HL-60 (cell line): ENCODE data around the gene CETN2.

ENCODE experiments used
- CTCF ChIP-seq: IDR thresholded peaks from one replicate; pipeline ENCODE4 v1.5.1; 2011; ENCODE audit warnings: low read length, control low read depth, inconsistent platforms; ENCODE audit not compliant: insufficient read depth
- GABPA ChIP-seq: IDR thresholded peaks from 2 replicates; pipeline ENCODE4 v1.6.1; 2012; ENCODE audit warnings: low read depth
- POLR2AphosphoS5 ChIP-seq: IDR thresholded peaks from 2 replicates; pipeline ENCODE4 v1.6.1; 2012; ENCODE audit warnings: low read depth
- REST ChIP-seq: IDR thresholded peaks from 2 replicates; pipeline ENCODE4 v1.6.1; 2012; ENCODE audit warnings: low read depth; ENCODE audit not compliant: insufficient replicate concordance
- SPI1 ChIP-seq: IDR thresholded peaks from 2 replicates; pipeline ENCODE4 v1.6.1; 2012; ENCODE audit warnings: low read depth, mild to moderate bottlenecking, borderline replicate concordance

GRCh38 chrX:152824841-152825374 lies 5.6 kb downstream of the CETN2 start:
- TF ChIP-seq CTCF (no peak), REST (no peak), POLR2AphosphoS5 (no peak), GABPA (no peak), SPI1 (no peak)
